DMS114 treated with DMSO at 0.1 percent for 48 hours (cell line): ENCODE results near the gene FZD7.

Experiments
- DNase-seq: peaks from one replicate; lab custom pipeline; 2025; ENCODE audit not compliant: unreplicated experiment; lab: John Stamatoyannopoulos, UW

FZD7 gene

GRCh38 chr2:202036601-202037037 is 3.0 kb downstream of the FZD7 start:
- DNase-seq: no peak

- no peak for DNase-seq
Measured at GRCh38 chr2:202037086-202037485, 3.4 kb downstream of the FZD7 start.

DNA sequence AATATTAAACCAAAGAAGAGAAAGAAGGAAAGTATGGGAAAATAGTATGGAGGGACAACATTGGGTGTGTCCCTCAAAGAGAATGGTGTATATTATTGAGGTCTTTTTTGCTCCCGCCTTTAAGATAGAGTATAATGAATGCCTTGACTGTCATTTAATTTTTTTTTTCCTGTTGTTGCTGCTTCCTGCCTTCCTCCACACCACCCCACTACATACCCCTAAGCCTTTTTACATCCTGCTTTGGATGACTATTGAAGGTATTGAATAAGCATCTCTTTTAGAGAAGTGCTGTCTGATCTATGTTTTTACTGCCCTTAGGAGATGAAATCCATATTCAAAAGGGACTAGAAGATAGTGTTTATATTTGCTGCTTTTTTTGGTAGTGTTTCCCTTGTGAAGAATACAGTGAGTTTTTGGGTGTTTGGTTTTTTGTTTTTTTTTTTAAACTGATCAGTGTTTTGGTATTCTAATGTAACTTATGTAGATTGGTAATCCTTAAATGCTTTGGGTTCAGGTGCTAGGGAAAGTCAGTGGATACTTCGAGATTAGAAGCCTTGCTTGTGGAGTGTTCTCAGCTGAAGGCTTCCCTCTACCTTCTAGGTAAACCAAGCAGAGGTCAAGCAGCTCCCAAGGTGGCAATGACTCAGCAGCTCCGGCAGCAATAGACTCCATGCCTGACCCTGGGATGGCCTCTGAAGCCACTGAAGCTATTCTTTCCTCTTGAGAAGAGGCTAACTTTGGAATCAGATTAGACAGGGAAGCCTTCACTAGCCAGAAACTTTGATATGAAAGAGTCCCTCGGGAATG is 5.0 kb downstream of the FZD7 start:
- DNase-seq: no peak

DNA sequence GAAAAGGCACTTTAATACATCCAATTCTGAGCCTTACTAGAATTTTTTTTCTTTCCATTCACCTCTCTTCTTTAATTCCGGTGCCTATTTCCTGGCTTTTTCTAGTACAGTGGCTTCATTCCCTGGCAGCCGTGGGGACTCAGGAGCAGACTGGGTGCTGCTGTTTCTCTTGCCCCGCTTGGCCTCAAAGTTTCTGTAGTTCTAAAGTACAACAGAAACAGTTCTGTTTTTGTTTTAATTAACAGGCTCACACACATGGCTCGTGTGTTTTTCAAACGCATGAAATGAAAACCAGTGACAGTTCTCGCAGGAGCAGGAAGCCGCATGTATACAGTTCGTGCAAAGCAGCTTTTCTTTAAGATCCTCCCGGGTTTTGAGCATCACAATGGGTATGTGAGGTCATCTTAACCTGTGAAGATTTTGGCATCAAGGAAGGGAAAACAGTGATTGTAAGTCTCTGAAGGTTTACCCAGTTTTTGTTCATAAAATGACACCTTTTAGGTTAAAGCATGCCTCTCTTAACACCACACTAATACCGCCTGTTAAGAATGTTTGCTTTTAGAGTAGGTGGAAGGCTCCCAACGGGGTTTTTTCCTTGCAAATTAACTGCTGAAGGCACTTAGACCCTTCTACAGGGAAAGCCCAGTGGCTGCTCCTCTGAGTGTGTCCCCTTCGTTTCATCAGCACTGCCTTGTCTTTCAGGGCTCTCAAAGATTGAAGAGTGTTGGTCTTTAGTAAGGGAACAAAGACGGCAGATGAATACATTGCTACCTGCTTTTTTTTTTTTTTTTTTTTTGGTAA is 5.8 kb downstream of the FZD7 start:
- DNase-seq: no peak

DNA sequence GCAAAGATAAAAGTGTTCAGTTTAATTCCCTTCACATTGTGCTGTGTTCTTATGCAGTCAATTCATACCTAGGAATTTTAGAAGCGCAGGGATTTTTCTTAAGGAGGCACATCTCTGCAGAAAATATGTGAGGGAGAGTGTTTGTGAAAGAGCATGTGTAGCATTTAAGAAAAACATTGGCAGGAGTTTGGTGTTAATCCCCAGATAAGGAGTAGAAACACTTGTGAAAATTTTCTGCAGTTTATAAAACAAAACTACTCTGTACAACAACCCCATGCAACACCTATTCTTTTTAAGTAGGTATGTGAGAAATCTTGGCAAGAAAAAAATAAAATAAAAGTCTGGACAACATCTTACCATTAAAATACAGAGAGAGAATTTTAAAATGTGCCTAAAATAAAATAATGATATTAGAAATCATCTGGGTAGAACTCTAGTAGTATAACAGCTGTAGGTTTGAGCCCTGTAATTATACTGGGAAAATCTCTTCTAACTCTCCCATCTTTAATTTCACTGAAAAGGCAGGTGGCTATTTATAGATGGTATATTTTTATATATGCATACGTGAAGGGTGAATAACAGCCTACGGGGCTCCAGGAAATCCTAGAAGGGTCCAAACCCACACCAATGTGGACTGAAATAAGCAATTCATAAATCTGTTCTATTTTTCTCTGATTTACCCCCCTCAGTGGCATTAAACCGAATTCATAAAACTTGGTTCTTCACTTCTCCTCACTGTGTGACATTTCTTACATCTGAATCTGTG is 6.6 kb downstream of the FZD7 start:
- DNase-seq: no peak

- no peak for DNase-seq
Measured at GRCh38 chr2:202042444-202042843, 8.8 kb downstream of the FZD7 start.

GRCh38 chr2:202043475-202043874 is 9.8 kb downstream of the FZD7 start:
- DNase-seq: no peak

- no peak for DNase-seq
Measured at GRCh38 chr2:202044777-202045176, 11.1 kb downstream of the FZD7 start.

DNA sequence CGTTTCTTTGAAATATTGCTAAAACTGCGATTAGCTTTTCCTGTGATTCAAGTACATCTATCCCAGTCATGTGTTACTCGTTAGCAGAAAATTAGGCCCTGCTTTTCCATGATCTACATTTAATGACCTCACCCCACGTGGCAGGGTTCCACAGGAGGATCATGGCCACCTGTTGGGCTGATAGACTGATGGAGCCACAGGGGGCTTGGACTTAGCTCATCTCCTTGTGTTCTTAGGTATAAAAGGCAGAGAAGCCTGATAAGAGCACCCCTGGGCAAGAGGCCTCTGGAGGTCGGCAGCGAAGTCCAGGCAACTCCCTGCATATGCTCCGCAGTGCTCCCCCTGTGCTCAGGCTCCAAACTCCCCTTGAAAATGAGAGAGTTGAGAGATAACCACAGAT is 12.9 kb downstream of the FZD7 start:
- DNase-seq: no peak

DNA sequence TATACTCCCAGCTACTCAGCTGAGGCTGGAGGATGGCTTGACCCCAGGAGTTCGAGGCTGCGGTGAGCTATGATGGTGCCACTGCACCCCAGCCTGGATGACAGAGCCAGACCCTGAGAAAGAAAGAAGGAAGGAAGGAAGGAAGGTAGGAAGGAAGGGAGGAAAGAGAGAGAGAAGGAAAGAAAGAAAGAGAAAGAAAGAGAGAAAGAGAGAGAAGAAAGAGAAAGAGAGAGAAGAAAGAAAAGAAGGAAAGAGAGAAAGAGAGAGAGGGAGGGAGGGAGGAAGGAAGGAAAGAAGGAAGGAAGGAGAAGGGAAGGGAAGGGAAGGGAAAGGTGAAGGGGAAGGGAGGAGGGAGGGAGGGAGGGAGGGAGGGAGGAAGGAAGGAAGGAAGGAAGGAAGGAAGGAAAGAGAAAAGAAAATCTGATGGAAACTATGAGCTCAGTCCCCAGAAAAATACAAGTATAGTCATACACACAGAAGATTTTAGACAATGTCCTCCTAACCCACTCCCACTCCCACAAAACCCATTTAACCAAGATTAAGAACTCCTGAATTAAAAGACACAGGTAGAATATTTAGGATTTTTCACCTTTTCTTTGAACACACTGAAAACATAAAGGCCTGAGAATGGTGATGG is 15.6 kb downstream of the FZD7 start:
- no peak for DNase-seq

DNA sequence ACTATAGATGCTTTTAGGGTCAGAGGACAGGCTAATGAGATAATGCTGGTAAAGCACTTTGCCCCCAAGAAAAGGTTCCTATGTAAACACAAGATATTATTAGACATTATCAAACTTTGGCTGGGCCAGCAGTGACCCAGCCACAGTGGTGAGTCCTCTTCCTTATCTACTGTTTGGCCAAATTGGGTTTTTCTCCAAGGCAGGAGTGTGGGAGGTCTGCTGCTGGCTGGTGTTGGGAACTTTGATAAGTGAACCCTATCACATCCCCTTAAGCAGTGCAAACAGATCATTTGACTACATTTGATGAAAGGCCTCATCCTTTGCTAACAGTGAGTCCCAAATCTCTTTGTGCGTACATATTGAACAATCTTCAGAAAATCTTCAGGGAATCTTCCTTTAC is 16.2 kb downstream of the FZD7 start:
- DNase-seq: no peak

- no peak for DNase-seq
Measured at GRCh38 chr2:202050652-202051051, 17.0 kb downstream of the FZD7 start.

DNA sequence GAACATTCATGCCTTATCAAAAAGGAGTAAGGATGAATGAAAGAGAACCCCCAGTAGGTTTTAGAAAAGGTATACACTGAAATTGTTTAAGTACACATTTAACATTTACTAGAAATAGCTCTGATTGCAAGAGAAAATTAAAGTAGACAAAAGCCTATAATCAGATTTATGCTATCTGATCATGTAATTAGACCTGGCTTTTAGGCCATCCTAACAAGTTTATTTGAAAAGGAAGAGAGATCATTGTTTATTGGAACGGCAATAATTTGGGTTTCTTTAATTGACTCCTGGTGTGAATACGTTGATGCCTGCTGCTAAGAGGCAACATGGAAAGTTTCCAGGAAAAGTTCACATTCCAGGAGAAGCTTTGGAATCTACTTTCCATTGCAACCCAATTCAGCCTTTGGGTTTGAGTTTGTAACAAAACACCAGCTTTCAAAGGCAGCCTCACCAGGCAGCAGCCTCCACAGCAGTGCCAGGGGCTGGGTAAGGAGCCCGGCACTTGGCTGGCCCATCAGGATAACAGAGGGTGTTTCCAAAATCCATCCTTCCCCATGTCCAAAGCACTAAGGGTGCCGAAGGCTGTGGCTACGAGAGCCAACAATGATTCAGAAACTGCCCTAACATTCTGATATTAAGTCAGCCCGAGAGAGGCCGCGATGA is 18.0 kb downstream of the FZD7 start:
- no peak for DNase-seq

DNA sequence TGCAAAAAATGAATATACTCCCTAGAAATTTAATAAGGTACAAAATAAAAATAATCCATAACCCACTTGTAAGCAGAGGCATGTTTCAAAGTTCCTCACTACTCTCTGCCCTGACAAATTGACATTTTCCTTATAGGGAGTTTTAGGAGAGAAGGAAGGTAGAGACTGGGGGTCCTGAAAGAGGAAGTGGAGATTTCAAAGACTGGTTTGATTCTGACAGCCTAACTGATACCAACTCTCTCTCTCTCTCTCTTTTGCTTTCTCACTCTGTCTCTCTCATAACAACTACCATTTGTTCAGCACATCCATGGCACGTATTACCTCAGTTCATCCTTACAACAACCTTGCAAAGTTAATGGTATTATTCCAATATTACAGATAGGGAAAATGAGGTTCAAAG is 18.6 kb downstream of the FZD7 start:
- no peak for DNase-seq

DNA sequence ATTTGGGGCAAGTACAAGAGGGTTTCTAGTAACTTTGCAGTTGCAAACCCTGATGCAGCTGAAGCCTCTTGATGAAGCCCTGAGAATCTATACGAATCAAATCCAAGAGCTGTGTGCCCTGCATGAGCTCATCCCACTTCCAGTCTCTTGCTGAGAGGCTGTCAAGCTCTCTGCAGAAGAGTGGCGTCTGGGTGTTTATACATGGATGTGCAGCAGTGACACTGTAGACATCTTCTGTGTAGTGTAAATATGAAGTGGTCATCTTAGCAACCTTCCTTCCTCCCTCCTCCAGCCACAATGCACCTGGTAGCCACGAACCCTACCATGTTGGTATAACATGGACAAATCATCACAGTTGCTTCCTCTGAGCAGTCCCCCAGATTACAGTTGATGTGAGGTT is 21.0 kb downstream of the FZD7 start:
- DNase-seq: no peak

GRCh38 chr2:202056611-202057010 is 23.0 kb downstream of the FZD7 start:
- DNase-seq: no peak

- DNase-seq: no peak
Measured at GRCh38 chr2:202060218-202060617, 26.6 kb downstream of the FZD7 start.

GRCh38 chr2:202061695-202062094 is 28.0 kb downstream of the FZD7 start:
- DNase-seq: no peak

DNA sequence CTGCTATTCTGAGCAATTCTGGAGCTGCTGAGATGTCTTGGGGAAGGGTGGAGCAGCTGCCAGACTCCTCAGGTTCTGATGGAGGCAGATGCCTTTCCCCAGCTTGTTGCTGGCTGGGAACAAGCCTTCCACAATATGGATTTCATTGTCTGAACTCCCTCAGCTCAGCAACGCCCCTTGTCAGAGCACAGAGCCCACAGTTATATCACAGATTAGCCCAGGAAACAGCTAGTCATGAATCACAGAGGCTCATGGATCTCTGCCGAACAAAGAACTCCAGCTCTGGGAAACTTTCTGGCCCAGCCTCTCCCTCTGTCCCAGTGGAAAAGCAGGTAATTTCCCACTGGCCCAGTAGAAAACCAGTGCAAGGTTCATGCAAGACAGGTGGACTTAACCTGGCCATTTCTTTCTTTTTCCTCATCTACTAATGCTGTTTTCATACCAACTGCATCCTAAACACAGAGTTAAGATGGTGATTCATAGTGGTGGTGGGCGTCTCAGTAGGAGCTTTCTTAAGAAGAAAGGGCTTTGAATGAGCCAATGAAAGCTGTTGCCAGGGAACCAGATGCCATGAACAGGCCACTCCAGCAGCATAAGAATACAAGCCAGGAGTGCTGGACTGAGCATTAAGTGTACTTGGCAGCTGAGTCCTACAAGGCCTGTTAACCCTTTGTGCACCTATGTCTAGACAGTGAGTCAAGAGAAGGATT is 30.7 kb downstream of the FZD7 start:
- no peak for DNase-seq

DNA sequence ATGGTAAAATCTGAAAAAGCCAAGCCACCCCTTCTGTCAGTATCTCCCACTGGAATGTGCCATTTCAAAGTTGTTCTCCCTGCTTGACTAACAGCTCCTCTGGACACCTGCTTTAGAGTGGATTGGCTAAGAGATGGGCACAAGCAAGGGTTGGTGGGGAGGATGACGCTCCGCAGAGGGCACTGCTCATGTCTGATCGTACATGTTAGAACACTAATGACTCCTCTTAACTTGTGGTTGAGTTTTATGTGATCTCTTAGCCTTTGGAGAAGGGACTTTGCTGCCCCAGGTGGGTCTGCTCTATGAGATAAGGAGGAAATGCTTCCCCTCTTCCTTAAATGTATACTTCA is 31.2 kb downstream of the FZD7 start:
- no peak for DNase-seq
